Upper lobe of left lung (tissue), 4 donors: ENCODE results near the gene KAZN.

Experiments used
- EP300 ChIP-seq, 4 donors: sonication (generic); formaldehyde crosslinking; IDR thresholded peaks; one replicate each; pipeline ENCODE4 v1.5.1; 2017; ENCODE audit warnings: antibody characterized with exemption in 4 of 4, control low read depth in 2 of 4
- POLR2A ChIP-seq, 4 donors: fragments of 450-650 bp; IDR thresholded peaks; one replicate each; pipeline ENCODE4 v1.5.1; 2016 to 2017; ENCODE audit warnings: antibody characterized with exemption in 4 of 4, mild to moderate bottlenecking in 2 of 4
- POLR2AphosphoS5 ChIP-seq, 2 donors: sonication (generic); formaldehyde crosslinking; IDR thresholded peaks; one replicate each; pipeline ENCODE4 v1.5.1; 2017; ENCODE audit warnings: antibody characterized with exemption in 2 of 2
- TF ChIP-seq, protein P1 (sequence below), 6 experiments: fragments of 450-650 bp in 4 of 6; fragments of 200-600 bp in 2 of 6; sonication (generic) in 2 of 6; IDR thresholded peaks; one replicate each; pipeline ENCODE4 v1.5.1; 2016 to 2019; ENCODE audit warnings: antibody characterized with exemption in 6 of 6

DNA sequence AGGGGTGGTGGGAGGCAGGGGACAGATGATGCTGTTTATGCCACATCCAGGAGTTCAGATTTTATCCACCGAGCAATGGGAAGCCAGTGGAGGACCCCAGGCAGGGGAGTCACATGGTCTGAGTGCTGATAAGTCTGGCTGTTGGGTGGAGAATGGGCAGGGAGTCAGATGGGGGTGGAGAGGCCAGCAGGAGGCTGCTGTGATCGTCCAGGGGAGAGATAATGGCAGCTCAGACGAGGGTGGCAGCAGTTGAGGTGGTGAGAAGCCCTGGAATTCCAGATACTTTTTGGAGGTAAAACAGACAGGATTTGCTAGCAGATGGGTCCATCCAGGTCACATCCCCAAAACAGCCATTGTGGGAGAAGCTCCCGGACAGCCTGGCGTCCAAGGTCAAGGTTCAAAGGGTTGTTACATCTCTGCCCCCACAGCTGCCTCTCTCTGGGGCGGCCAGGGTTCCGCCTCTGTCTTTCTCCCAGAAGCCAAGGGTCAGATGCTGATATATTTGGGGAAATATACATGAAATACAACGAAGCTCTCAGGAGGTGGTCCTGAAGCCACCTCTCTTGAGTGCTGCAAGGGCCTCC lies 303.0 kb downstream of the KAZN start:
- TF ChIP-seq, protein P1, sequence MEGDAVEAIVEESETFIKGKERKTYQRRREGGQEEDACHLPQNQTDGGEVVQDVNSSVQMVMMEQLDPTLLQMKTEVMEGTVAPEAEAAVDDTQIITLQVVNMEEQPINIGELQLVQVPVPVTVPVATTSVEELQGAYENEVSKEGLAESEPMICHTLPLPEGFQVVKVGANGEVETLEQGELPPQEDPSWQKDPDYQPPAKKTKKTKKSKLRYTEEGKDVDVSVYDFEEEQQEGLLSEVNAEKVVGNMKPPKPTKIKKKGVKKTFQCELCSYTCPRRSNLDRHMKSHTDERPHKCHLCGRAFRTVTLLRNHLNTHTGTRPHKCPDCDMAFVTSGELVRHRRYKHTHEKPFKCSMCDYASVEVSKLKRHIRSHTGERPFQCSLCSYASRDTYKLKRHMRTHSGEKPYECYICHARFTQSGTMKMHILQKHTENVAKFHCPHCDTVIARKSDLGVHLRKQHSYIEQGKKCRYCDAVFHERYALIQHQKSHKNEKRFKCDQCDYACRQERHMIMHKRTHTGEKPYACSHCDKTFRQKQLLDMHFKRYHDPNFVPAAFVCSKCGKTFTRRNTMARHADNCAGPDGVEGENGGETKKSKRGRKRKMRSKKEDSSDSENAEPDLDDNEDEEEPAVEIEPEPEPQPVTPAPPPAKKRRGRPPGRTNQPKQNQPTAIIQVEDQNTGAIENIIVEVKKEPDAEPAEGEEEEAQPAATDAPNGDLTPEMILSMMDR (IDR thresholded peaks at IDR 0.05), result no peak
- TF ChIP-seq POLR2AphosphoS5 (IDR thresholded peaks at IDR 0.05) (no peak), POLR2A (IDR thresholded peaks at IDR 0.05) (no peak), EP300 (IDR thresholded peaks at IDR 0.05) (no peak)
